Measurements from ENCODE around the gene FAM120C.

FAM120C gene

DNA sequence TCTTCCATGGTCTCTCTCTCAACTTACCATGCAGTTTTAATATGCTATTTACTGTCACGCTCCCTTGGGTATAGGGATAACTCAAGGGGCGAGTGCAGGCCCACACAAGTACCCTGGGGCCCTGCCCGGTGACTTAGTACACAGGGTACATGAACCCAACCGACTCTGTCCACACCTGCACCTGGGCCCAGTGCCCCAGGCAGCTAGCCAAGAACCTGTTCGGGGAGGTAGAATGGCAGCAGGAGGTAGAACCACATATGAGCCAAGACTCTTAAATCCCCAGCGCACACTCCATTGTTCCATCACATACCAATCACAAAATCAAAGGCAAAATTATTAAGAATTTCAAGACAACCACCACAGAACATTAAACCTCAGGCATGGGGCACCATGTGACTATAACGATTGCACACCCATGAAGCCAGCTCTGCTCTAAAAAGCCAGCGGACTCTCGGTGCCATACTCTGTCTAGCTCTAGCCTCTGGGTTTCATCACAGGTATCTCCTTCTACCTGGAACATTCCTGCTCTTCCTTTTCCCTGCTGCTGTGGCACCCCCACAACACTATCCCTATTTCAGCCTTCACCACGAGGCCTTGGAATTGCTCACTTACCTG, 153.4 kb downstream of the FAM120C start:
- no peak for DNase-seq

DNA sequence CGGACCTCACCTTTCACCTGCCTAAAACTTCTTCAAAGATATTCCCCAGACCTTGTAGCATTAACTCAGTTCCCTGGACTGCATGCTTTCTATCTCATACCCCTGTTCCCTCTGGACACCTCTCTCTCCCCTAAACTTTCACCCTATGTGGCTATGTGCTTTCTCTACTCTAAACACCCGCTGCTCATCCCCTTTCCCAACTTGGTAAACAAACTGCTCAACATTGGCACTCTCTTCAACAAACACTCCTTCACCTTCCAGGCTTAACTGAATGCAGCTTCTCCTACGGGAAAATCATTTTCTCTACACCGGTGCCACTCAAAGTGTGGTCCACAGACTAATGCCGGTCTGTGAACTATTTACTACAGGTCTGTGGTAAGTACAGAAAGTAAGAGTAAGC, 158.7 kb downstream of the FAM120C start:
- DNase-seq: no peak
